Aorta (tissue), 5 donors: ENCODE data around the gene TNRC6C. TPM values are rescaled to one million over a fixed set of nuclear protein-coding genes. Genes with fewer than 3 reads are reported as not detected.

Experiments
- ATAC-seq: fragments of 200-7000 bp; cut with Tn5 transposase; one replicate; pipeline ENCODE4 v1.9.1; 2022; ENCODE audit warnings: moderate library complexity; ENCODE audit not compliant: low FRiP score
- DNase-seq, 2 donors: peaks; one replicate each; pipeline ENCODE4 v3.0.0-alpha.2; 2020
- H3K27ac ChIP-seq, 2 donors: one replicate each; pipeline ENCODE4 v1.5.1; 2013; ENCODE audit warnings: low read length in 2 of 2, mild to moderate bottlenecking in 2 of 2, moderate library complexity in 2 of 2, control low read depth in 1 of 2, inconsistent platforms in 1 of 2, low read depth in 1 of 2
- H3K27me3 ChIP-seq, 2 donors: one replicate each; pipeline ENCODE4 v1.6.1; 2013; ENCODE audit warnings: control low read depth in 1 of 2, low read length in 1 of 2, mild to moderate bottlenecking in 1 of 2, moderate library complexity in 1 of 2; ENCODE audit not compliant: insufficient read depth in 2 of 2, control insufficient read depth in 1 of 2
- H3K36me3 ChIP-seq, 2 donors: one replicate each; pipeline ENCODE4 v1.6.1; 2013; ENCODE audit warnings: control low read depth in 1 of 2, low read length in 1 of 2, mild to moderate bottlenecking in 1 of 2; ENCODE audit not compliant: insufficient read depth in 2 of 2, control insufficient read depth in 1 of 2
- H3K4me1 ChIP-seq, 2 donors: one replicate each; pipeline ENCODE4 v1.6.1; 2013; ENCODE audit warnings: low read length in 2 of 2, control low read depth in 1 of 2, mild to moderate bottlenecking in 1 of 2, moderate library complexity in 1 of 2; ENCODE audit not compliant: insufficient read depth in 2 of 2, control insufficient read depth in 1 of 2
- H3K4me3 ChIP-seq, 2 donors: one replicate each; pipeline ENCODE4 v1.5.1; 2013; ENCODE audit warnings: low read length in 2 of 2, control low read depth in 1 of 2, mild to moderate bottlenecking in 1 of 2
- H3K9me3 ChIP-seq: one replicate; pipeline ENCODE4 v1.6.1; 2013; ENCODE audit warnings: mild to moderate bottlenecking, low read length; ENCODE audit not compliant: control insufficient read depth
- WGBS, 2 donors: extraction: QIAGEN DNeasy Blood & Tissue Kit; methylation state at CpG; one replicate each; pipeline ENCODE4 v1.1.7; 2013; 5-methylcytosine and 5-hydroxymethylcytosine counted together
- intact Hi-C, 2 donors: fragments of 100-400 bp; cut with DNase I; formaldehyde crosslinking; loops; one replicate each; pipeline versions ENCODE4 v1.14.2 to v1.15.0; 2022
- polyA plus RNA-seq, 2 donors: library from polyadenylated mRNA; stranded (reverse); fragments of 200-250 nt; gene quantifications; one replicate each; pipeline ENCODE4 v1.2.3, GENCODE V29; 2013
- total RNA-seq, 2 donors: library from RNA; stranded (reverse); fragmentation: NEBNext Ultra II Directional; extraction: Animal tissue kit (Norgen Biotek cat#: 25700); gene quantifications; one replicate each; pipeline ENCODE4 v1.2.1, GENCODE V29; 2021
- donor health status: healthy with polysubstance abuse.
- donor health status: Bipolar disorder and iron deficiency.
- donor health status: DM: no; HTN: no; CAD: no.
- donor health status: DM: no; HTN: no; CAD: no.
- donor health status: DM: yes; HTN: yes; CAD: no.

Gene TNRC6C
- total and polyA plus RNA-seq, 4 donors = 3.3 to 62.2 (median 28.6) TPM

DNA sequence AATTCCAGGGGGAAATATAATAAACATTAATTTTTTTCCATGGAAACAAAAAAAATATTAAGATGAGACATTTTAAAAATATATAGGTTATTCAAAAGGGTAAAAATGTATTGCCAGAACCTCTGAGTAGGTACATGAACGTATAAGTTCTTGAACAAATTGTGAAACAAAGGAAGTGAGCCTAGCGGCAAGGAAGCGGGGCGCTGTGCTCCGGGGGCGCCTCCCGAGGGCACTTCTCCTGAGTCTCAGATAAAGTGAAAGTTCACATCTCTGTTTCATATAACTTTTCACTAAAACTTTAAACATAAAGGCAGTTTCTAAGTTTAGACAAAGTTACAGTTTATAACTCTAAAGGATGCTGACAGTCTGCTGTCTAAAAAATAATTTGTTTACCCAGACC is 52.3 kb downstream of the TNRC6C start:
- intact Hi-C loops = loop anchor here in 1 of 2 donors (5.0 to 10.0 kb wide), 3 partner anchors 53 to 176 kb away; partner anchors contain the start of gene TNRC6C
- Histone ChIP-seq H3K27me3 (no peaks in the 10 kb centered on the region), H3K9me3 (no peaks in the 10 kb centered on the region), H3K27ac (no peak overlapping the region), H3K4me1 (no peaks in the 10 kb centered on the region), H3K4me3 (no peak overlapping the region), H3K36me3 (peaks cover 0 to 1% of the 10 kb centered on the region in 2 donors)
- no peak for ATAC-seq
- 88 to 90% methylated on average over 7 of the region's 7 CpGs for WGBS, 2 donors
- DNase-seq = no peak

DNA sequence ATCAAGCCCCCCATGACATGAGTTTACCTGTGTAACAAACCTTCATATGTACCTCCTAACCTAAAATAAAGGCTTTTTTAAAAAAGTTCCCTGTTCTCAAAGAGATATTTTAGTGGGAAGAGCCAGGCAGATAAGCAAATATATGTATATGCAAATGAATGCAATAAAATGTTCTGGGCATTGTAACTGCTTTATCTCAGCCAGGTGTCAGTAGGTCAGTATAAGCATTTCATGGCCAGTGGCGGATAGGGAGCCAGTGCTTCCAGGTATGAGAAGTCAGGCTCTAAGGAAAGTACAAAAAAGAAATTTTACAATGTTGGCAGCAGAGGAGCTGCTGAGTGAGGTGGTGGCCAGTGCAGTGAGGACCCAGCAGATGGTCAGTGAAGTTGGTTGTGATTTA is 53.9 kb downstream of the TNRC6C start:
- DNase-seq (no peak), ATAC-seq (no peak)
- Histone ChIP-seq H3K4me1 (no peaks in the 10 kb centered on the region), H3K27ac (no peak overlapping the region), H3K27me3 (no peaks in the 10 kb centered on the region), H3K36me3 (peaks cover 0 to 3% of the 10 kb centered on the region in 2 donors), H3K4me3 (no peak overlapping the region), H3K9me3 (no peaks in the 10 kb centered on the region)
- intact Hi-C loops = loop anchor here (2.0 to 10.0 kb wide), 4 partner anchors 55 to 470 kb away; partner anchors contain the start of gene TNRC6C (in 1 of the 2)
- 93 to 100% methylated on average over 1 of the region's 1 CpG for WGBS, 2 donors

DNA sequence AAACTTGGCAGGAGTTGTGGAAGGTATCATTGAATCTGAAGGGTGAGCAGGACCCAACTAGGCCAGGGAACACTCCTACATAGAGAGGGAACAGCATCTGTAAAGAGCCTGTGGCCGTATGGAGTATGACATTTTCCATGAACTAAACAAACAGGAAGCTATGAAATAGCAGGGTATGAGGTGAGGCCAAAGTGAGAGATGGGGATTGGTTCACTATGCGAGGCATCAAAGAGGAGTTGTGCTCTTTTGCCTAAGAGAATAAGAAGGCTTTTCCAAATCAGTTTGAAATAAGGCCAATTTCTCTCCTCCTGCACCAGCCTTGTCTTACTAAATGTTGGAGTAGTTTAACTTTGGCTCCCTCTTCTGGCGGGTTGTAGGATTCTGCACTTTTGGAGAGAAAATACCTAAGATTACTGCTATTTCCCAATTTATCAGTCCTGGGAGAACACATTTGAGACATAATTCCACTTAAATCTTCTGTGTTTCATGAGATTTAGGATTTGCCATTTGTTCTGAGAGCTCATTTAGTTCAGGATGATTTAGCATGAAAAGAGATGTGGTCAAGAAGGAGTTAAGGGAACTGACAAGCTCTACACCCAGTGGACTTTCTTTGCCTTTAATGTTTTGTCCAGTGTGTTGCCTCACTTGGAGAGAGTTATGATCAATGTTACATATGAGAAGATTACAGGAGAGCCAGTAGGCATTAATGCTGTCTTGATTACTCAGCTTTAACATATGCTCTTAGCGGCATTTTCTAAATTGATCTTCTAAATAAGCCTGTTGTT is 55.4 kb downstream of the TNRC6C start:
- no peaks in the 10 kb centered on the region for H3K4me1 ChIP-seq
- ATAC-seq (peak; percentile 78), DNase-seq (no peak)
- 25 to 27% methylated on average over 4 of the region's 4 CpGs for whole genome bisulfite sequencing, 2 donors
- no peak overlapping the region for H3K4me3 ChIP-seq
- H3K9me3 ChIP-seq = no peaks in the 10 kb centered on the region
- intact Hi-C loops = loop anchor here (1.0 to 10.0 kb wide), 5 partner anchors 57 to 472 kb away; partner anchors contain the start of gene TNRC6C (in 1 of the 2)
- H3K36me3 ChIP-seq = peaks cover 0 to 3% of the 10 kb centered on the region in 2 donors
- no peaks in the 10 kb centered on the region for H3K27me3 ChIP-seq
- H3K27ac ChIP-seq = peak overlapping the region in 1 of 2 donors; percentile 38

DNA sequence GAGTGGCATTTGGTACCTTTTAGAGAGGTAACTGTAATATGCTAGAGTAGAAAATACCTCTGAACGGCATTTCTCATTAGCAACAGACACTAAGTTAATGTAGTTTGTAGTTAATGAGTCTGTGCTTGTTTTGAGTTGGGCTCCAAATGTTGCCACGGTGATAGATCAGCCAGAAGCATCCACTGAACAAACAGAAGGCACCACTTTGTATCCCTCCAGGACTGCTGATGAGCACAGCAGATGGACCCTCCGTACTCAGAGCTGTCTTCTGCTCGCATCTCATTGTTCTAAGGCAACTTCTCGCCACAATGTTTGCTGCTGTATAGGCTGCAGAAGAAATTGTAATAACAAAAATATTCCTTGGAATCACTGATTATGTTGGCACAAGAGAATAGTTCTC is 56.1 kb downstream of the TNRC6C start:
- no peak overlapping the region for H3K4me3 ChIP-seq
- no peak for ATAC-seq
- H3K36me3 ChIP-seq = peaks cover 0 to 3% of the 10 kb centered on the region in 2 donors
- intact Hi-C loops = loop anchor here (1.0 to 10.0 kb wide), 5 partner anchors 57 to 472 kb away; partner anchors contain the start of gene TNRC6C (in 1 of the 2)
- 65 to 69% methylated on average over 5 of the region's 5 CpGs for whole genome bisulfite sequencing, 2 donors
- H3K9me3 ChIP-seq = no peaks in the 10 kb centered on the region
- H3K4me1 ChIP-seq = no peaks in the 10 kb centered on the region
- no peak overlapping the region for H3K27ac ChIP-seq
- no peaks in the 10 kb centered on the region for H3K27me3 ChIP-seq
- DNase-seq = no peak

DNA sequence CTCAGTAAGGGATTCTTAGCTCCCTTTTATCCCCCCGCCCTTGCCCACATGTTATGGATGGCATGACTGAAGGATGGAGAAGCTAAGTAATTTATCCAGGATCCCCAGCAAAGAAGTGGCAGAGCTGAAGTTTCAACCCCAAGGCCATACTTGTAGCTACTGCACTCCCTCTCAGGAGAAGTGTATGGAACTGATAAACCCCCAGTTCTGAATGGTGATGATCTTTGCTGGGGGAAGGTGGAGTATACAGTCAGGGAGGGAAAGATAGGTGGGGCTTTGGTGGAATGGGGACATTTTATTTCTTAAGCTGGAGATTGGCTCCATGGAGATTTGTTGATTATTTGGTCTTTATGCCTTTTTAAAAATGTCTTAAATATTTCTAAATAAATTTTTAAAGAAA is 58.3 kb downstream of the TNRC6C start:
- no peaks in the 10 kb centered on the region for H3K4me1 ChIP-seq
- no peak overlapping the region for H3K27ac ChIP-seq
- ATAC-seq (no peak), DNase-seq (no peak)
- no peaks in the 10 kb centered on the region for H3K9me3 ChIP-seq
- H3K36me3 ChIP-seq = peaks cover 0 to 3% of the 10 kb centered on the region in 2 donors
- WGBS, 2 donors = 89 to 91% methylated on average over 1 of the region's 1 CpG
- no peaks in the 10 kb centered on the region for H3K27me3 ChIP-seq
- no peak overlapping the region for H3K4me3 ChIP-seq
- intact Hi-C loops = loop anchor here (5.0 to 10.0 kb wide), 3 partner anchors 65 to 182 kb away; no protein-coding TSS in a partner anchor

DNA sequence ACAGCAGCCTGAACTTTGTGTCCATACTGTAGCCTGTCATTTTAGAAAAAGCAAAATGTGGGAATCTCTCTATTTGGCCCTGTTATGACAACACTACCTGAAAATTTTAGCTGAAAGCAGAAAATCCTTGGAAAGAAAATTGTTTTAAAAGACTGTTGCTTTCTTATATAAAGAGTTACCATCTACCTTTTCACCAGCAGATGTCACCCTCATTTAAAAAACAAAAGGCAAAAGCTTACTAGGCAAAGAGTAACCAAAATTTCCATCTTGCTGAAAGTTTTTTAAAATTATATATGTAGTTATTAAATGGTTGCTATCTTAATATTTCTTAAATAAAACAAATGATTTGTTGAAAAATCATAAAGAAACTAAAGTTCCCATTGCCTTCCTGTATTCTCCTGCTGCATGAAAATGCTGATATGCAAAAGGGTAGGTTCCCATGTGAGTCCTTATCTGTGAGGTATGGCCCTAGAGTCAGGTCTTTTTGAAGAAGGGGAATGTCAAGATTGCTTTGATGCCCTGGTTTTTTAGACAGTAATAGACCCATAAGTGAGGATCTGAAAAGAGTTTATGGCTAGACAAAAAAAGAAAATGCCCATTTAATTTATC is 61.0 kb downstream of the TNRC6C start:
- no peak for DNase-seq
- H3K27me3 ChIP-seq = no peaks in the 10 kb centered on the region
- H3K9me3 ChIP-seq = no peaks in the 10 kb centered on the region
- H3K36me3 ChIP-seq = peaks cover 0 to 3% of the 10 kb centered on the region in 2 donors
- no peak for ATAC-seq
- intact Hi-C loops = loop anchor here (1.0 to 10.0 kb wide), 4 partner anchors 22 to 185 kb away; no protein-coding TSS in a partner anchor
- no peaks in the 10 kb centered on the region for H3K4me1 ChIP-seq
- no peak overlapping the region for H3K27ac ChIP-seq
- no peak overlapping the region for H3K4me3 ChIP-seq

DNA sequence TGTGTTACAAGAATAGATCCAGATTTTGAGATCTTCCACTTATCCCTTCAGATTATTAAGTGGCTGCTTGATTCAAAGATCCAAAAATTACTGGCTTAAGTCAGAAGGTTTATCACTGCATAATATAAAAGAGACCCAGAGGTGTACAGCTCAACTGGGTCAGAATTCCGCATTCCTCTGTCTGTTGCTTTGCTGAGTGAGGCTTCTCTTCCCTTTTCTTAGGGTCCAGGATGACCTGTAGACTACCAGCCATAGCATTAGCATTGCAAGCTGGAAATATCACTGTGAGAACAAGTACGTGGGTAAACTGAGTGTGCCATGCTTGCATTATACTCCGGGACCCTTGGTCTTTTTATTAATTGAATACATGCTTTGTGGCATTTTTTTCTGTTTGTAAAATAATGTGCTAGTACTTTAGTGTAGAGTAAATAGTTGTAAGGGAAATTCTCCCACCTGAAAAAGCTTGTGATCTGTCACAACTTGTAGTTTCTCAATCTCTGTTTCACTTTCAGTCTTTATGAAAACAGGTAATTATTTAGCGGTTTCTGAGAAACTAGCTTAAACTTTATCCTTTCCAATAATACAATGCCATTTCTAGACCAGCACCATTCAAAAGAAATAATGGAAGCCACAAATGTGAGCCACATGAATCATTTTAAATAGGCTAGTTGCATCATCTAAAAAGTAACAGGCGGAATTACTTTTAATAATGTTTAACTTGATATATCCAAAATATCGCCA is 61.6 kb downstream of the TNRC6C start:
- WGBS, 2 donors = 95% methylated on average over 6 of the region's 6 CpGs
- Histone ChIP-seq H3K4me1 (no peaks in the 10 kb centered on the region), H3K4me3 (no peak overlapping the region), H3K9me3 (no peaks in the 10 kb centered on the region), H3K36me3 (peaks cover 0 to 2% of the 10 kb centered on the region in 2 donors), H3K27me3 (no peaks in the 10 kb centered on the region), H3K27ac (no peak overlapping the region)
- no peak for DNase-seq
- intact Hi-C loops = loop anchor here (1.0 to 10.0 kb wide), 5 partner anchors 21 to 185 kb away; no protein-coding TSS in a partner anchor
- no peak for ATAC-seq

DNA sequence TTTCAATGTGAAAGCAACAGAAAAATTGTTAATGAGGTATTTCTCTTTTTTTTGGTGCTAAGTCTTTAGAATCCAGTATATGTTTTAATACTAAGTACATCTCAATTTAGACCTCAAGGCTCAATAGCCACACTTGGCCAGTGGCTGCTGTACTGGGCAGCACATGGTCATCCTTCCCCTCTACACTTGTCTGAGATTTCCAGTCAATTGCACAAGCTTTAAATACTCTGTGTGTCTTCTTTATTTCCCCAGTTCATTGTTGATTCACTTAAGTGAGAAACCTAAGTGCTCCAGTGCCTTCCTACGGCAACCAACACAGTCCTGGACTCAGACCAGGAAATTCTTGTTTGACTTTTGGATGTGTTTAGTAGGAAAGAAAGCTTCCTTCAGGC is 62.2 kb downstream of the TNRC6C start:
- intact Hi-C loops = loop anchor here in 1 of 2 donors (5.0 kb wide), 1 partner anchor 37 kb away; no protein-coding TSS in a partner anchor
- DNase-seq = no peak
- no peak for ATAC-seq
- Histone ChIP-seq H3K27ac (no peak overlapping the region), H3K9me3 (no peaks in the 10 kb centered on the region), H3K36me3 (peaks cover 0 to 2% of the 10 kb centered on the region in 2 donors), H3K4me1 (no peaks in the 10 kb centered on the region), H3K27me3 (no peaks in the 10 kb centered on the region), H3K4me3 (no peak overlapping the region)
- 24 to 28% methylated on average over 1 of the region's 1 CpG for WGBS, 2 donors
